ENCODE data around the gene GRHL3.
A peak's percentile ranks its signal among the peaks of the same experiment; 100 is the strongest.

GRHL3 gene

DNA sequence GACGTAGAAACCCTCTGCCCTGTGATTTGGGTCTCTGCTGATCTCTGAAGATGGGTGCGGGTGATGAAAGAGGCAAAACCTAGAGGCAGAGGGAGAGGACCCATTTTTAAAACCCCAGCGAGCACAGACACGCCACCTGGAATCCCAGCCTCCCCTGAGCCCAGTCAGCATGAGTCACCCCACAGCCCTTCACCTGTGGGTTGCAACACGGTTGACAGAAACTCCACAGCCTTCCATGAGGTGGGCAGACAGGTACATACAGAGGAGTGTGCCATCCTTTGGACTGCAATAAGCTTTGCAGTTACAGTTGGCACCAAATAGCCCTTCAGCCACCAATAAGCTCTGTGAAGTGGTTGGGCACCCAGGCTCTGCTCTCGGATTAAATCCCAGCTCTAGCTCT is 2.1 kb upstream of the GRHL3 start:
- DNase-seq (ENCODE audit: extremely low read depth in 1 of 2, low read depth in 1 of 2) = no peak

DNA sequence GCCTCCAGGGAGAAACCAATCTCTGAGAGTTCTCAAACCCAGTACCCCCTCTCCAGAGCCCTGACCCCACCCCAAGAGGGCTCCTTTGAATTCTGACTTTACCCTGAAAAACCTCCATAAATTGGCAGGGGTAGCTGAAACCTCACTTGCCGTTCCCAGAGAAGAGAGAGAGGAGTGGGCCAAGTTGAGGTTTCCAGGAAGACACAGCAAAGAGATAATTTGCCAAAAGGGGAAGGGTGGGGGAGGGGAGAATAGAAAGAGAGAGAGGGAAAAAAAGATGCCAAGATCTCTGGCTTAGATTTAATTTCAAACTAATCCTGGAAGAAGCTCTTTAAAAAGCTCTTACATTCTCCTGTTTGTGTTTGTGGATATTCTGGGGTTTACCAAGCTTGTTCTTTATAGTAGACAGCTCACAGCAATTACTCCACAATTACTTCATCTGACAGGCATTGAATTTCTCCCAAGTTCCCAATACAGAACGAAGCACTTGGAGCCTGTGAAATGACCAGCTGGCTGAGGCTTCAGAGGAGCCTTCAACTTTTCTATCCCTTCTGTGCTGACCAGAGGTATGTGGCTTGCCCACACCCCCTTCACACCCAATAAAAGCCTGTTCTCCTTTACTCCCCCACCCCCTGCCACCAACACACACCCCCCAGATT is 1.1 kb upstream of the GRHL3 start:
- DNase-seq (ENCODE audit: extremely low read depth in 1 of 2, low read depth in 1 of 2) = no peak

DNA sequence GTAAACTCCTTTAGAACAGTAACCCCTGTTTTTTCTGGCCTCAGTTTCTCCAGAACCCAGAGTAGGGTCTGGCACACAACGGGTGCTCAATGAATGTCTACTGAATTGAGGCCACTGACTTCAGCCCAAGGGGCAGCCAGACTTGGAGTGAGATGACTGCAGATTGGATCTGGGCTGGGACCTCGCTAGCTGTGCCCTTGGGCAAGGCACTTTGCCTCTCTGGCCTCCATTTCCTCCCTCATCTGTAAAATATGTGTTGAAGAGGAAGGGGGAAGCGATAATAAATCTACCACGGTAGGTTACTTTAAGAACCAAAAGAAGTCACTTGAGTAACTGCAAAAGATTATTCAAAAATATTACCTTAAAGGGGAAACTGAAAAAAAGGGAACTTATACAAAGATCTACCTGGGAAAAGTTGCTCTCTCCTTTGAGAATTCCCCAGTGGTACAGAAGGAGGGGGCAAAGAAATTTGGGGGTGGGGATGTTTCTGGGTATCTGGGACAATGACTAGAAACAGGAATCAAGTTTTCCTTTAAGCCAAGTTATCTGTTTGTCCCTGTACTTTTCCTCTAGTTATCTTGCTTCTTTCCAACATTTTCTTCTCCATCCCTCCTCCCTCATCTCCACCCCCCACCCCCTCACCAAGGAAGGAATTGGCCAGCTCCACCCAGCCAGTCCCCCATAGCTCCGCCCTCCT is 394 bp upstream of the GRHL3 start:
- DNase-seq (ENCODE audit: extremely low read depth in 1 of 2, low read depth in 1 of 2) = no peak

DNA sequence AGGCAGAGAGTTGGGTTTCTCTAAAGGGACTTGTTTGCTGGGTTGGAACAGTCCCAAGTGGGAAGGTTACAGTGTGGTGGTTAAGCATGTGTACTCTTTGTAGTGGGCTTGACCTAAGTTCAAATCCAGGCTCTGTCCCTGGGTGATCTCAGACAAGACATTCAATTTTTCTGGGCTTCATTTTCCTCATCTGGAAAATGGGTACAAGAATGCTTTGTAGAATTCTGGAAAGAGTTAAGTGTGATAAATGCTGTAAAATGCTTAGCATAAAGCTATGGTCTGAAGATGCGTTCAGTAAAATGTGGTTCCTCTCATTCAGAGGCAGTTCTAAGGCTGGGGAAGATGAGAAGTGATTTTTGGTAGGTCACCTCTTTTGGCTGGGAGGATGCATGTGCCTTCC is 805 bp downstream of the GRHL3 start:
- DNase-seq (ENCODE audit: extremely low read depth in 1 of 2, low read depth in 1 of 2) = no peak

DNA sequence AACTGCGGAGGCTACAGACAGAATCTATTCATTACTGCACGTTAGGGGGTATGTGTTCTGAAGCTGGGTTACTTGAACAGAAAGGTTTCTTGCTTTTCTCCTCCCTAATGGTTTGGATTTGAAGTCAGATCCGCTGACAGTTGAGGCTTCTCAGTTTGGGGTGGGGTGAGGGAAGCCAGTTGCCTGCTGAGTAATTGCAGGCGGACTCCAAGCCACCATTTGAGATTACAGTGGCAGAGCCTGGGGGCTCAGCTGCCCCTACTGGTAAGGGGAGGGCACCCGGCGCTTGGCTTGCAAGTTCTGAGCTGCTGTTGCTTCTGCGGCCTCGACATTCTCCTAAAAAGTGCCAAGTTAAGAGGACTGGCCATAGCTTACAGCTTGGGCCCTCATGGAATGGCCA is 2.0 kb downstream of the GRHL3 start:
- no peak for DNase-seq (ENCODE audit: extremely low read depth in 1 of 2, low read depth in 1 of 2)

DNA sequence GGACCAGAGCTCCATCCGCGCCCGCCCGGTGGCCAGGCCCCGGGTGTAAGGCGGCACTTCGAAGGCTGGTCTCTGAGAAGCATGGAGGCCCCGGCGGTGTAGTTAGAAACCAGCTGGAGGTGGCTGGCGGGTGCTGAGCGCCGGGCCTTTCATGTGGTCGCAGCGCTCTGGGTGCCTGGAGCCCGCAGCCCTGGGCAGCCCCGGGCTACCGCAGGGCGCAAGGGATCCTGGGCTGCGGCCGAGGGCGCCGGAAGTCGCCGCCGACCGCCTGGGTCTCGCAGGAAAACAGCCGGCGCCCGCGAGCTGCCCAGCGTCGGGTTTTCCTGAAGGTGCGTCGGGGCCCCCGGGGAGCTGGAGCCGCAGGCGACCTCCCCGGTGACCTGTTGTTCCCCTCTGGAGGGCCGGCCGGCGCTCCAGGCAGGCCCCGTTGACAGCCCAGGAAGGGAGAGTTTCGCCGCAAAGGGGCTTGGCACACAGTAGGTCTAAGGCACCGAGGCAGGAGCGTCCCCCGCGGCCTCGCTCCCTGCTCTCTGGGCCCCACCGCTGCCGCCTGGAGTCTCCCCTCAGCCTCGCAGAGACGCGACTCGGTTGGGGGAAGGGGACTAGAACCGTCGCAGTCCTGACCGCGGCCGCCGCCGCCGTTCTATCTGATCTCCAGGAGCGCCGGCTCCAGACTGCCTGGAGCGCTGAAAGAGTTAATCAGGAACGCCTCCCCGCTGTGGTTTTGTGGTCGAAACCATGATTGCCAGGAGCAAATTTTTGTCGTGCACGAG is 2.7 kb downstream of the GRHL3 start:
- peak; percentile 14 to 27 for DNase-seq (ENCODE audit: extremely low read depth in 1 of 2, low read depth in 1 of 2)

DNA sequence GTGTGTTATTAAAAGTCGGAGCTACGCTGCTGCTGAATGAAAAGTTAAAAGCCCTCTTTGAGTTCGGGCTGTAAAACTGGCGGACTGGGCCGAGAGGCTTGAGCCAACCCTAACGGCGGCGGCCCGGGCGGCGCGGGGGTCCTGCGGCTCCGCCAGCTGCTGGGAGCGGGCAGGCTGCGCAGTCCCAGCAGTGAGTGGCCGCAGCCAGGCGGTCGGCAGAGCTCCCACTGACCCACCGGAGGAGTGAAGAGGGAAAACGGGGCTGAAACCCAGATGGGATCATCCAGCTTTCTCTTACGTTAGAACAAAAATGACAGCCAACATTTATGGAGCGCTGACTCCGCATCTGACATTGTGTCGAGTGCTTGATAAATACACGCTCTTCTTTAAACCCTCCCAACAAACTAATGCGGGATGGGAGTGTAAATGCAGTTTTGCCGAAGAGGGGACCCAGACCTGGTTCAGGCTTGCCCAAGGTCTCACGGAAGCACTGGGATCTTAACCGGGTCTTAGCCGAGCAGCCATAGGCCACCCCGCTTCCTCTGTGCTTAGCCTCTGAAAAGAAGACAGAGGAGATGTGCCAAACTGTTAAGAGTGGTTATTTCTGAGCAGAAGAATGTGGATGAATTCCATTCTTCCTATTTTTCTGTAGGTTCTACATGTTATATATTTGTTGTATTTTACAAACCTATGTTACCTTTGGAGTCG is 3.5 kb downstream of the GRHL3 start:
- DNase-seq (ENCODE audit: extremely low read depth in 1 of 2, low read depth in 1 of 2) = no peak

DNA sequence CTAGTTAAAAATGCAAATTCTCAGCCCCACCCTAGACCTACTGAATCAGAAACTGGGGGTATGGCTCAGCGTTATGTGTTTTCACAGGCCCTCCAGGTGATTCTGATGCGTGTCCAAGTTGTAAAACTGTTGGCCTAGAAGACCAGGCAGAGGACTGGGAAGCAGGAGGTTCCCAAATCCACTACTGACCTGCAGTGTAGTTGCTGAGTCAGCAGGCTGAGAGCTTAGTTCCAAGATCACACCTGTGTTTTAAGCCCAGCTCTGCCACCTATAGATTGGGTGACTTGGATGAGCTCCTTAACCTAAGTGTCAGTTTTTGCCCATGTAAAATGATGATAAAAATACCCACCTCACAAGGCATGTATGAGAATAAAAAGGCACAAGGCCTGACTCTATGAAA is 4.1 kb downstream of the GRHL3 start:
- no peak for DNase-seq (ENCODE audit: extremely low read depth in 1 of 2, low read depth in 1 of 2)

DNA sequence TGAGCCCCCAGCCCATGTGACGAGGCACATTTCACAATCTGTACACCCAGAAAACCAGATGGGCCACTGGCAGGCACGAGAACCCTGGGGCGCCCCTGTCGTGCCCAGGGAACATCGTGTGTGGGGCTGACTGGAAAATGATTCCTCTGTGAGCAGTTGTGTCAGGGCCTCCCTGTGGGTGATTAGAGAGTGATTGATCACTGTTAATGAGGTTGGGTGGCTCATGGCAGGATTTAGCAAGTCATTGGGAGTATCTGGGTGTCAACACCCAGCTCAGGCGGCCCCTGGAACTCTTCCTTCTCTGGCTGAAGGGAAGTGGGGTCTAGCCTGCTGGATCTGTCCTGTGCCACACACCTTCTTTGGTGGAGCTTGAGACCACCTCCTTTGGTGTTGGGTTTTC is 5.7 kb downstream of the GRHL3 start:
- DNase-seq (ENCODE audit: extremely low read depth in 1 of 2, low read depth in 1 of 2) = no peak

DNA sequence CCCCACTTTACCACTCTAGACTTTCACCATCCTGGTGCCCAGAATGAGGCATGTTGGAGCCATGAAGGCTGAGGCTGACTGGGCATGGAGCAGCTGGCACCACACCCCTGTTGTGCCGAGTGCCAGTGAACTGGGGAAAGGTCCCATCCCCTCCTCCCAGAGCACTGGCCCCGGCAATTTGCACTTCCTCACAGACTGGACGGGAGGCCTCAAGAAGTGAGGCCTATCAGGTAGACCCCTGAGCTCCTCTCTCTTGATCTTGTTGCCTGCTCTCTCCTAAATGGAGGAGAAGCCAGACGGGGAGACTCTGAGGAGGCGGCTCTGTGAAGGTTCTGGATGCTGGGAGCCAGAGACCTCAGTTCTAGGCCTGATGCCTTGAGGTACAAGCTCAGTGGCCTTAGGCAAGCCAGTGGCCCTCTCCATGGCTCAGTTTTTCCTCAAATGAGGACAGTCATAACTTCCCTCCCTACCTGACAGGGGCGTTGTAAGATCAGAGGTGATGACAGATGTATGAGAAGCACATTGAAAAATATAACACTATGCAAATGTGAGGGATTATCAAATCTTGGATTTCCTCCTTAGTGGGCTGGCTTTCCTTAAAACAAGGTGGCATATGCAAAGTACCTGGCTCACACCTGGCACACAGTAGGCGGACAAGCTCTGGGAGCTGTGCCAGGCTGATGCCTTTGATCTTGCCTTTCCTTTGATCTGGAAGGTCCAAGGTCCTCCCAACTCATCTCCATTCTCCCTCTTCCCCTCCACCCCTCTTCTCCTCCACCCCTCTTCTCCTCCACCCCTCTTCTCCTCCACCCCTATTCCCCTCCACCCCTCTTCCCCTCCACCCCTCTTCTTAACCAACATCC is 6.7 kb downstream of the GRHL3 start:
- DNase-seq (ENCODE audit: extremely low read depth in 1 of 2, low read depth in 1 of 2) = no peak

DNA sequence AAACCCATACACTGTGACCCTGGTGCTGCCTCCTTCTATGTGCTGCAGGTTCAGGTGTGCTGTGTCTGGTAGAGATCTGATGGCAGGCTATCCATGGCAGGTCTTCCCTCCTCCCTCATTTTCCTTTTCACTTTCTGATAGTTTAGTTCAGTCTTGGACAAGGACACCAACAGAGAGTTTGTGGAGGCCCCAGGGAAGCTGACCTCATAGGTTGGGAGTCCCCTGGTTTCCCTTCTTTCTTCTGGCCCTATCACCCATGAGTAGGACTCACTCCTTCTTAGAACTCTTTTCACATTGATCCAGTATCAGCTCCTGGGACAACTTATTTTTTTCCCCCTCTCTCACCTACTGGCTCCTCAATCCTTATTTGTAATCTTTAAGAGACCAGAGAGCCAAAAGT is 8.3 kb downstream of the GRHL3 start:
- DNase-seq (ENCODE audit: extremely low read depth in 1 of 2, low read depth in 1 of 2) = no peak

DNA sequence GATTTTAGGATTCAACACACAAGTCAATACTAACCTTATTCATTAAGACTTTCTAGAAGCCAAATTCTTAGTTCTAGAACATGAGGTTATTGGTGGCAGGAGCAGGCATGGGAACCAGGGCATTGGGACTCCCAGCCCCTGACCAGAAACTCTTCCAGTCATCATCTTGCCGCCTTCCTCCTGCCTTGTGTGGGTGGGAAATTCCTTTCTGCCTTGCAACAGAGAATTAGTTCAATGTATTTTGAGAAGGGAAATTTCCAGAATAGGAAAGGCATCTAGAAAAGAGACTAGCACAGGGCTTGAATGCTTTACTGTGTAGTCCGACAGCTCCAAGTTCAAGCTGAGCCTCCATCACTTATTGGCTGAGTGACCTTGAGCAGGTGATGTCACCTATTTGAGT is 8.7 kb downstream of the GRHL3 start:
- DNase-seq (ENCODE audit: extremely low read depth in 1 of 2, low read depth in 1 of 2) = no peak

DNA sequence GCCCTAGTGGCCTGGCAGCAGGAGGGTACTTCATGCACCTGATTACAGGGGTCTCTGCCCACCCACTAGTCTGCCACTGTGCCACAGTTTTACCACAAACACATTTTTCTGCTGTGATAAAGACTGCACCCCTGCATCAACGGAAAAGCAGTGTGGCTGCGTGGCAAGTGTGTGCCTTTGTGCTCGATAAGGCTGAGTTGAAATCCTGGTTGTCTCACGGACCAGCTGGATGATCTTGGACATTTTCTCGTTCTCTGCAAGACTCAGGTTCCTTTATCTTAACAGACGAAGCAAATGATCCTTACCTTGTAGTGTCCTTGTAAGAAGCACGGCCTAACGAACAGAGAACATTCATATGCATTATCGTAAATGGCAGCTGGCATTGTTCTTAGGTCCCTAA is 10.2 kb downstream of the GRHL3 start:
- no peak for DNase-seq (ENCODE audit: extremely low read depth in 1 of 2, low read depth in 1 of 2)

DNA sequence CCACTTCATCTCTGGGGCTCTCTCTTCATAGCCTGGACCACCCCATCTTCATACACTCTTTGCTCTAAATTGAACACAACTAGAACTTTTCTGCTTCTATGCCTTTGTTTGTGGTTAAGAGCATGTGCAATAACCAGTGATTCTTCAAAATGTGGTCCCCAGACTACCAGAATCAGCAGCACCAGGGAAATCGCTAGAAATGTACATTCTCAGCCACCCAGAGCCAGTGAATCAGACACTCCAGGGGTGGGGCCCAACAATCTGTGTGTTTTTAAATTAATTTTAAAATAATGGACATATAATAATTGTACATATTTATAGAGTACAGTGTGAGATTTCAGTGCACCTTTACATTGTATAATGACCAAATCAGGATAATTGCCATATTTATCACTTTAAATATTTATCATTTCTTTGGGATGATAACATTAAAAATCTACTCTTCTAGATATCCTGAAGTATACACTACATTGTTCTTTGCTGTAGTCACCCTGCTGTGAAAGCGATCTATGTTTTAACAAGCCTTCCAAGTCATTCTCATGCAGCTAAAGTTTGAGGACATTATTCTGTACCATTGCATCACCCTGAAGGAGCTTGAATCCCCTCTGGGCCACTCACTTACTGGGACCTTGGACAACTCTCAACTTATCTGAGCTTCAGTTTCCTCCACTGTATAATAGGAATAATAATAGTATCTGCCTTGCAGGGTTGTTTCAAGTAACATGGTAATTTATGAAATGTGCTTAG is 10.8 kb downstream of the GRHL3 start:
- no peak for DNase-seq (ENCODE audit: extremely low read depth in 1 of 2, low read depth in 1 of 2)

DNA sequence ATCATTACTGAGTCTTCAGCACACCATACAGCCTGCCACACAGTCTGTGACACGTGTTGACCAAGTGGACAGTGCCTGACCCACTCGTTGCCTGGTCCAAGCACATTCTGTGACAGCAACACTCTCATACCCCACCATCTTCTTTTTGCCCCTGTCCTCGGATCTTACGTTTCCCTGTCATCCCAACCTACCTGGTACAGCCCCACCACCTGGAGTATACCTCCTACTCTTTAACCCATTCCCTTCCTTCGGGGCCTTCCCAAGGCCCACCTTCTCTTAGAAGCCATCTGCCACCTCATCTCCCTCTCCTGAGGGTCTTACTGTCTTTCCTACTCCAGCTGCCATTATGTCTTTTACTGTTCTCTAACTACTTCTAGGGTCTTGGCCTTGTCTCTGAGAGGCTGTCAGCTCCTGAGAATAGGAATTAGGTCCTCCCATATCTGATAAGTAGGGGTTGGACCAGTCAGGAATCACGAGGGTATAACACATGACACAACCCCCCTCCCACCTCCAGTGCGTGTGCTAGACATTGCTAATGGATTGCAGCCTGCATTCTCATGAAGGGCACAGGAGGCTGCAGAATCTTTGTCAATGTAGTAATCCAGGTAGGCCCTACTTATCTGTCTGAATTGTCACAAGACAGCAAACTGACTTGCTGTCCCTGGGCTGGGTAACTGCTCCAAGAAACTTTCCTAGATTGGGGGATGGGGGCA is 13.0 kb downstream of the GRHL3 start:
- no peak for DNase-seq (ENCODE audit: extremely low read depth in 1 of 2, low read depth in 1 of 2)

DNA sequence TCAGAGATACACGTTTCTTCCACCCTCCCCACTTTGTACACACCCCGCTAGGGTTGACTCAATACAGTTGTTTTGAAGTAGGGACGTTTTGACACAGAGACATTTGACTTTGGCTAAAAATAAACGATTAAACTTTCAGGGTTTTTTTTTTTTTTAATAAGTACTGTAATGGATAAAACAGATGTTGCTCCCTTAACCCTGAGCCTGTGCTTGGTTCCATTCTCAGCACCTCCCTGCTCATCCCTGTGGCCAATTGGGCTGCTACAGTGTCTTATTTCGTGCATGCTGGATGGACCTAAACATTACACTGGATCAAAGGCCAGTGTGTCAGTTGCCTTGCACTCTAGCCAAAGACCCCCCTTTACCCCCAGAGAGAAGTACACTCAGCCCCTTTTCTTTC is 16.9 kb downstream of the GRHL3 start:
- no peak for DNase-seq (ENCODE audit: extremely low read depth in 1 of 2, low read depth in 1 of 2)

DNA sequence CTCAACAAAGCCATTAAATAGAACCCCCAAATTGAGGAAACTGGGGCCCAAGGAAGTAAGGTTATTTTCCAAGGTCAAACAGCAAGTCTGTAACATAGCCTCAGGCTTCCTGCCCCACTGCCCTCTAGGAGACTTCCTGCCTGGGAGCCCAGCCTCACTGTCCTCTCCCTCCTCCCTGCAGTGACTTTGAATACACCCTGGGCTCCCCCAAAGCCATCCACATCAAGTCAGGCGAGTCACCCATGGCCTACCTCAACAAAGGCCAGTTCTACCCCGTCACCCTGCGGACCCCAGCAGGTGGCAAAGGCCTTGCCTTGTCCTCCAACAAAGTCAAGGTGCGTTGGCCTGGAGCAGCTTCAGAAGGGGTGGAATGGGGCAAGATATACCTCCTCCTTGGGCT is 18.3 kb downstream of the GRHL3 start:
- DNase-seq (ENCODE audit: extremely low read depth in 1 of 2, low read depth in 1 of 2) = no peak

DNA sequence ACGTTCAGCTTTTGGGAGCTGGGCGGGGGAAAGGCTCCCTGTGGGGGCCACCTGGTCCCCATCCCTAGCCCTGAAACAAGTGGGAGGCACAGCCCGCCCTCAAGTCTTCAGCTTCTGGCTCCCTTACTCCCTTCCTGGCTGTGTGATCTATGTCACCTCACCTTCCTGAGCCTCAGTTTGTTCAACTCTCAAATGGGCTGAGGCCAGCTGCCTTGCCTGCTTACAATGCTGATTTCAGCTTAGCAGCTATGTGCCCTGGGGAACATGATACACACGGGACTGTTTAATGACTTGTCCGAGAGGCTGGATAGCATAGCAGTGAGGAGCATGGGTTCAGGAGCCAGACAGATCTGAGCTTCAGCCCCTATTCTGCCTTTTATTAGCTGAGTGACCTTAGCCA is 19.3 kb downstream of the GRHL3 start:
- DNase-seq (ENCODE audit: extremely low read depth in 1 of 2, low read depth in 1 of 2) = no peak

DNA sequence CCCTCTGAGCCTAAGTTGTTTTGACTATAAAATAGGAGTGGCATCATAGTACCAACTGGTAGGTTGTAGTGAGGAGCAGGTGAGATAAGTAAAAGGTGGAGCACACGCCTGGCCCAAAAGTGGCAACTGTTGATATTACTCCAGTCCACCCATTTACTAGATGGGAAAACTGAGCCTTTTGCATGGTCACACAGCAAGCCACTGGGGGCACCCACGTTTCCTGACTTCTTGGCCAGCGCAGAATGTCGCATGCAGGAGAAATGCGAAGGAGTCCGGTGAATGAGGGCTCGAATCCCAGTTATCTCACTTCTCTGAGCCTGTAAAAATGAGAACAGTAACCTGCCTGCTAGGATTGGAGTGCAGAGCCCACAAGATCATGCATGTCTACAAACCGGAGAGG is 20.8 kb downstream of the GRHL3 start:
- DNase-seq (ENCODE audit: extremely low read depth in 1 of 2, low read depth in 1 of 2) = no peak
